SK-N-SH treated with all-trans-retinoic acid at 6 μM for 48 hours (cell line): ENCODE measurements around the gene ADAM8.

ENCODE experiments used
- ATAC-seq: fragments of 200-7000 bp; cut with Tn5 transposase; 3 replicates; pipeline ENCODE4 v1.9.1; 2020; ENCODE audit warnings: mild to moderate bottlenecking, moderate library complexity
- BACH2 ChIP-seq: fragments of 250-450 bp; sonication (Bioruptor Pico); IDR thresholded peaks from 2 replicates; pipeline ENCODE4 v1.9.0; 2021; ENCODE audit warnings: mild to moderate bottlenecking, borderline replicate concordance
- CSDC2 ChIP-seq: fragments of 250-450 bp; sonication (Bioruptor Pico); IDR thresholded peaks from 2 replicates; pipeline ENCODE4 v1.5.0; 2020; ENCODE audit warnings: mild to moderate bottlenecking, moderate library complexity
- ESRRG ChIP-seq: fragments of 250-450 bp; sonication (Bioruptor Pico); IDR thresholded peaks from 2 replicates; pipeline ENCODE4 v1.6.1; 2021; ENCODE audit warnings: mild to moderate bottlenecking
- GLIS3 ChIP-seq: fragments of 250-450 bp; sonication (Bioruptor Pico); IDR thresholded peaks from 2 replicates; pipeline ENCODE4 v1.5.0; 2020; ENCODE audit warnings: mild to moderate bottlenecking, moderate library complexity
- ISL1 ChIP-seq: fragments of 250-450 bp; sonication (Bioruptor Pico); IDR thresholded peaks from 2 replicates; pipeline ENCODE4 v2.1.2; 2022; ENCODE audit warnings: mild to moderate bottlenecking, moderate library complexity
- OSR1 ChIP-seq: fragments of 250-450 bp; sonication (Bioruptor Pico); IDR thresholded peaks from 2 replicates; pipeline ENCODE4 v1.8.0; 2022; ENCODE audit warnings: moderate library complexity, mild to moderate bottlenecking, inconsistent platforms
- PPARA ChIP-seq: fragments of 250-450 bp; sonication (Bioruptor Pico); IDR thresholded peaks from 2 replicates; pipeline ENCODE4 v1.5.0; 2020; ENCODE audit warnings: mild to moderate bottlenecking, borderline replicate concordance
- RARB ChIP-seq: fragments of 250-450 bp; sonication (Bioruptor Pico); IDR thresholded peaks from 2 replicates; pipeline ENCODE4 v1.8.0; 2021; ENCODE audit warnings: mild to moderate bottlenecking, moderate library complexity
- SNAI2 ChIP-seq: fragments of 250-450 bp; sonication (Bioruptor Pico); IDR thresholded peaks from 2 replicates; pipeline ENCODE4 v1.5.0; 2020; ENCODE audit warnings: mild to moderate bottlenecking, moderate library complexity
- TCF4 ChIP-seq: fragments of 250-450 bp; sonication (Bioruptor Pico); IDR thresholded peaks from 2 replicates; pipeline ENCODE4 v1.8.0; 2021; ENCODE audit warnings: mild to moderate bottlenecking, moderate library complexity, borderline replicate concordance
- TOX ChIP-seq: fragments of 250-450 bp; sonication (Bioruptor Pico); IDR thresholded peaks from 2 replicates; pipeline ENCODE4 v1.8.0; 2021; ENCODE audit warnings: mild to moderate bottlenecking, moderate library complexity, borderline replicate concordance
- ZC3H10 ChIP-seq: fragments of 250-450 bp; sonication (Bioruptor Pico); IDR thresholded peaks from 2 replicates; pipeline ENCODE4 v1.5.1; 2021; ENCODE audit warnings: mild to moderate bottlenecking, moderate library complexity
- ZFP3 ChIP-seq: fragments of 250-450 bp; sonication (Bioruptor Pico); IDR thresholded peaks from 2 replicates; pipeline ENCODE4 v1.5.0; 2020; ENCODE audit warnings: mild to moderate bottlenecking, moderate library complexity
- ZFP30 ChIP-seq: fragments of 450-650 bp; formaldehyde crosslinking; IDR thresholded peaks from 2 replicates; pipeline ENCODE4 v1.5.0; 2022; ENCODE audit warnings: mild to moderate bottlenecking, moderate library complexity
- ZNF565 ChIP-seq: fragments of 450-650 bp; formaldehyde crosslinking; conservative IDR thresholded peaks from 2 replicates; pipeline ENCODE4 v1.5.0; 2020; ENCODE audit warnings: low read depth, mild to moderate bottlenecking, moderate library complexity
- ZNF70 ChIP-seq: fragments of 450-650 bp; formaldehyde crosslinking; IDR thresholded peaks from 2 replicates; pipeline ENCODE4 v1.5.0; 2020; ENCODE audit warnings: mild to moderate bottlenecking, moderate library complexity
- ZNF8 ChIP-seq: fragments of 450-650 bp; formaldehyde crosslinking; IDR thresholded peaks from 2 replicates; pipeline ENCODE4 v1.5.0; 2020; ENCODE audit warnings: mild to moderate bottlenecking, moderate library complexity
- TF ChIP-seq, protein P1 (sequence below): fragments of 250-450 bp; sonication (Bioruptor Pico); IDR thresholded peaks from 2 replicates; pipeline ENCODE4 v1.5.1; 2021; ENCODE audit warnings: mild to moderate bottlenecking, moderate library complexity
- TF ChIP-seq, protein P2 (sequence below): fragments of 250-450 bp; sonication (Bioruptor Pico); IDR thresholded peaks from 2 replicates; pipeline ENCODE4 v1.8.0; 2021; ENCODE audit warnings: low read depth, mild to moderate bottlenecking, moderate library complexity, borderline replicate concordance
- TF ChIP-seq, protein P3 (sequence below): fragments of 250-450 bp; sonication (Bioruptor Pico); IDR thresholded peaks from 2 replicates; pipeline ENCODE4 v1.8.0; 2020; ENCODE audit warnings: mild to moderate bottlenecking, moderate library complexity, borderline replicate concordance
- TF ChIP-seq, protein P4 (sequence below): fragments of 250-450 bp; sonication (Bioruptor Pico); IDR thresholded peaks from 2 replicates; pipeline ENCODE4 v1.5.1; 2020; ENCODE audit warnings: low read depth, mild to moderate bottlenecking, moderate library complexity
- TF ChIP-seq, protein P5 (sequence below): fragments of 250-450 bp; sonication (Bioruptor Pico); IDR thresholded peaks from 2 replicates; pipeline ENCODE4 v1.5.0; 2020; ENCODE audit warnings: mild to moderate bottlenecking, moderate library complexity

ADAM8 gene

DNA sequence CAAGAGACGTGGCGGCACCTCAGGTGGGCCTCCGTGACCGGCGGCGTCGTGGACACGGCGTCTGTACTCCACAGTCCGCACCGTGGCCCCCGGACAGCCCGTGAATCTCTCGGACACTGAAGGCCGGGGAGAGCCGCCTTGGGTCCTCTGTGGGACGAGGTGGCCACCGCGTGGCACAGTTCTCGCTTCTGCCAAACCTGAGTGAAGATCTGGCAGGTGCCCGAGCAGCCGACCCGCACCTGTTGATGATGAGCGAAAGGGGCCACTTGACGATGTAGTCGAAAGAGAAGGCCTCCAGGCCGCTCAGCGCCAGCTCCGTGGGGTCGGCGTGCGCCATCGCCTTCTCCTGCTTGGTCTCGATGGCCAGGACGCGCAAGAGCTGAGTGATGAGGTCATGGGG, 8.5 kb upstream of the ADAM8 start (continued):
- TF ChIP-seq, protein P1, sequence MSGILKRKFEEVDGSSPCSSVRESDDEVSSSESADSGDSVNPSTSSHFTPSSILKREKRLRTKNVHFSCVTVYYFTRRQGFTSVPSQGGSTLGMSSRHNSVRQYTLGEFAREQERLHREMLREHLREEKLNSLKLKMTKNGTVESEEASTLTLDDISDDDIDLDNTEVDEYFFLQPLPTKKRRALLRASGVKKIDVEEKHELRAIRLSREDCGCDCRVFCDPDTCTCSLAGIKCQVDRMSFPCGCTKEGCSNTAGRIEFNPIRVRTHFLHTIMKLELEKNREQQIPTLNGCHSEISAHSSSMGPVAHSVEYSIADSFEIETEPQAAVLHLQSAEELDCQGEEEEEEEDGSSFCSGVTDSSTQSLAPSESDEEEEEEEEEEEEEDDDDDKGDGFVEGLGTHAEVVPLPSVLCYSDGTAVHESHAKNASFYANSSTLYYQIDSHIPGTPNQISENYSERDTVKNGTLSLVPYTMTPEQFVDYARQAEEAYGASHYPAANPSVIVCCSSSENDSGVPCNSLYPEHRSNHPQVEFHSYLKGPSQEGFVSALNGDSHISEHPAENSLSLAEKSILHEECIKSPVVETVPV, result no peak
- no peak for TF ChIP-seq ZNF565 (CRISPR knock-in tag)
- TF ChIP-seq ZNF8 (CRISPR knock-in tag), result no peak
- no peak for TF ChIP-seq ZFP30 (CRISPR knock-in tag)
- TF ChIP-seq ZC3H10 (CRISPR knock-in tag), result no peak
- TF ChIP-seq, protein P2, sequence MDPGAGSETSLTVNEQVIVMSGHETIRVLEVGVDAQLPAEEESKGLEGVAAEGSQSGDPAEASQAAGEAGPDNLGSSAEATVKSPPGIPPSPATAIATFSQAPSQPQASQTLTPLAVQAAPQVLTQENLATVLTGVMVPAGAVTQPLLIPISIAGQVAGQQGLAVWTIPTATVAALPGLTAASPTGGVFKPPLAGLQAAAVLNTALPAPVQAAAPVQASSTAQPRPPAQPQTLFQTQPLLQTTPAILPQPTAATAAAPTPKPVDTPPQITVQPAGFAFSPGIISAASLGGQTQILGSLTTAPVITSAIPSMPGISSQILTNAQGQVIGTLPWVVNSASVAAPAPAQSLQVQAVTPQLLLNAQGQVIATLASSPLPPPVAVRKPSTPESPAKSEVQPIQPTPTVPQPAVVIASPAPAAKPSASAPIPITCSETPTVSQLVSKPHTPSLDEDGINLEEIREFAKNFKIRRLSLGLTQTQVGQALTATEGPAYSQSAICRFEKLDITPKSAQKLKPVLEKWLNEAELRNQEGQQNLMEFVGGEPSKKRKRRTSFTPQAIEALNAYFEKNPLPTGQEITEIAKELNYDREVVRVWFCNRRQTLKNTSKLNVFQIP (CRISPR knock-in tag), result no peak
- TF ChIP-seq CSDC2 (CRISPR knock-in tag), result no peak
- TF ChIP-seq, all 23 proteins: peak for 0

DNA sequence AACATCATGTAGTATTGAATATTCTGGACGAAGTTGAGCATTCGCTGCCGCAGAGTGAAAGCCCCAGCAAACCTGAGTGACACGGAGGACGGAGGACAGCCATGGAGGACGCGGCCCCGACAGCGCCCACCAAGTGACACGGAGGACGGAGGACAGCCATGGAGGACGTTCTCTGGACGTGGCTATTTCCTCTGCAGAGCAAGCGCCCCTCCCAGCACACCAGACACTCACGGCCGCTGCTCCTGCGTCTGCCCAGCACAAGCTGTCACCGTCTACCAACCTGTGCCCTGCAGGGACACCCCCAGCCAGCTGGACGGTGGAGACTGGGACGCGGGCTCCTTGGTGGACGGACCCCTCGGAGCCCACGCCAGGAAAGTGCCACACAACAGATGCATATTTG, 7.3 kb upstream of the ADAM8 start:
- ATAC-seq, result no peak
- TF ChIP-seq RARB (CRISPR knock-in tag), result no peak
- no peak for TF ChIP-seq BACH2 (CRISPR knock-in tag)
- no peak for TF ChIP-seq ESRRG (CRISPR knock-in tag)
- no peak for TF ChIP-seq OSR1 (CRISPR knock-in tag)
- TF ChIP-seq ZFP3, result no peak
- TF ChIP-seq, protein P3, sequence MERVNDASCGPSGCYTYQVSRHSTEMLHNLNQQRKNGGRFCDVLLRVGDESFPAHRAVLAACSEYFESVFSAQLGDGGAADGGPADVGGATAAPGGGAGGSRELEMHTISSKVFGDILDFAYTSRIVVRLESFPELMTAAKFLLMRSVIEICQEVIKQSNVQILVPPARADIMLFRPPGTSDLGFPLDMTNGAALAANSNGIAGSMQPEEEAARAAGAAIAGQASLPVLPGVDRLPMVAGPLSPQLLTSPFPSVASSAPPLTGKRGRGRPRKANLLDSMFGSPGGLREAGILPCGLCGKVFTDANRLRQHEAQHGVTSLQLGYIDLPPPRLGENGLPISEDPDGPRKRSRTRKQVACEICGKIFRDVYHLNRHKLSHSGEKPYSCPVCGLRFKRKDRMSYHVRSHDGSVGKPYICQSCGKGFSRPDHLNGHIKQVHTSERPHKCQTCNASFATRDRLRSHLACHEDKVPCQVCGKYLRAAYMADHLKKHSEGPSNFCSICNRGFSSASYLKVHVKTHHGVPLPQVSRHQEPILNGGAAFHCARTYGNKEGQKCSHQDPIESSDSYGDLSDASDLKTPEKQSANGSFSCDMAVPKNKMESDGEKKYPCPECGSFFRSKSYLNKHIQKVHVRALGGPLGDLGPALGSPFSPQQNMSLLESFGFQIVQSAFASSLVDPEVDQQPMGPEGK, result no peak
- TF ChIP-seq PPARA (CRISPR knock-in tag), result no peak
- TF ChIP-seq TOX (CRISPR knock-in tag), result no peak
- TF ChIP-seq CSDC2 (CRISPR knock-in tag), result no peak
- no peak for TF ChIP-seq ZNF8 (CRISPR knock-in tag)
- TF ChIP-seq SNAI2, result no peak
- TF ChIP-seq, protein P2 (CRISPR knock-in tag), result no peak
- TF ChIP-seq, protein P4, sequence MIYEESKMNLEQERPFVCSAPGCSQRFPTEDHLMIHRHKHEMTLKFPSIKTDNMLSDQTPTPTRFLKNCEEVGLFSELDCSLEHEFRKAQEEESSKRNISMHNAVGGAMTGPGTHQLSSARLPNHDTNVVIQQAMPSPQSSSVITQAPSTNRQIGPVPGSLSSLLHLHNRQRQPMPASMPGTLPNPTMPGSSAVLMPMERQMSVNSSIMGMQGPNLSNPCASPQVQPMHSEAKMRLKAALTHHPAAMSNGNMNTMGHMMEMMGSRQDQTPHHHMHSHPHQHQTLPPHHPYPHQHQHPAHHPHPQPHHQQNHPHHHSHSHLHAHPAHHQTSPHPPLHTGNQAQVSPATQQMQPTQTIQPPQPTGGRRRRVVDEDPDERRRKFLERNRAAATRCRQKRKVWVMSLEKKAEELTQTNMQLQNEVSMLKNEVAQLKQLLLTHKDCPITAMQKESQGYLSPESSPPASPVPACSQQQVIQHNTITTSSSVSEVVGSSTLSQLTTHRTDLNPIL, result no peak
- no peak for TF ChIP-seq GLIS3
- no peak for TF ChIP-seq ZNF70 (CRISPR knock-in tag)
- TF ChIP-seq ISL1 (CRISPR knock-in tag), result no peak
- TF ChIP-seq, protein P1, result no peak
- TF ChIP-seq, all 23 proteins: peak for 0

DNA sequence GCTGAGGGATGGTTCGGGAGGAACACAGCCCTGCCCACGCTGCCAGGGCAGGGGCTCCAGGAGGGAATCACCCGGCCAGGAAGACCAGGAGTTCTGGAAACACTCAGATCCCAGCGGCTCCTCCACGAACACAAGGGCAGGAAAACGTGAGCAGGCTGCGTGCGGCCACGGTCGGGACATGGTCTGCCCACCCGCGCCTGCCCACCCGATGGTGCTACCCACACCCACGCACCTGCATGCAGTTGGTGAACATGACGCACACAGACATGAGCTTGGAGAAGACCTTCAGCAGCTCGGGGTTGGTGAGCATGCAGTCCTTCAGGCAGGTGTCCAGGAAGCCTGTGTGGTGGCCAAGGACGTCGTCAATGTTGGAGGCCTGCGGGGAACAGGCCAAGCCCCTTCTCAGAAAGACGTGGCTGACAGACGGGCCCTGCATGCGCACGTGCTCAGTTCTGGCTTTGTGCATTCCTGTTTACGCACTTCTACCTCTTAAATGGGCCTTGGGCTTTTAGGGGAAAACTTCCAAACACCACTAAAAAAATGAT, 6.2 kb upstream of the ADAM8 start:
- ATAC-seq, result no peak
- no peak for TF ChIP-seq ZNF8 (CRISPR knock-in tag)
- no peak for TF ChIP-seq SNAI2
- TF ChIP-seq PPARA (CRISPR knock-in tag), result no peak
- TF ChIP-seq, protein P5, sequence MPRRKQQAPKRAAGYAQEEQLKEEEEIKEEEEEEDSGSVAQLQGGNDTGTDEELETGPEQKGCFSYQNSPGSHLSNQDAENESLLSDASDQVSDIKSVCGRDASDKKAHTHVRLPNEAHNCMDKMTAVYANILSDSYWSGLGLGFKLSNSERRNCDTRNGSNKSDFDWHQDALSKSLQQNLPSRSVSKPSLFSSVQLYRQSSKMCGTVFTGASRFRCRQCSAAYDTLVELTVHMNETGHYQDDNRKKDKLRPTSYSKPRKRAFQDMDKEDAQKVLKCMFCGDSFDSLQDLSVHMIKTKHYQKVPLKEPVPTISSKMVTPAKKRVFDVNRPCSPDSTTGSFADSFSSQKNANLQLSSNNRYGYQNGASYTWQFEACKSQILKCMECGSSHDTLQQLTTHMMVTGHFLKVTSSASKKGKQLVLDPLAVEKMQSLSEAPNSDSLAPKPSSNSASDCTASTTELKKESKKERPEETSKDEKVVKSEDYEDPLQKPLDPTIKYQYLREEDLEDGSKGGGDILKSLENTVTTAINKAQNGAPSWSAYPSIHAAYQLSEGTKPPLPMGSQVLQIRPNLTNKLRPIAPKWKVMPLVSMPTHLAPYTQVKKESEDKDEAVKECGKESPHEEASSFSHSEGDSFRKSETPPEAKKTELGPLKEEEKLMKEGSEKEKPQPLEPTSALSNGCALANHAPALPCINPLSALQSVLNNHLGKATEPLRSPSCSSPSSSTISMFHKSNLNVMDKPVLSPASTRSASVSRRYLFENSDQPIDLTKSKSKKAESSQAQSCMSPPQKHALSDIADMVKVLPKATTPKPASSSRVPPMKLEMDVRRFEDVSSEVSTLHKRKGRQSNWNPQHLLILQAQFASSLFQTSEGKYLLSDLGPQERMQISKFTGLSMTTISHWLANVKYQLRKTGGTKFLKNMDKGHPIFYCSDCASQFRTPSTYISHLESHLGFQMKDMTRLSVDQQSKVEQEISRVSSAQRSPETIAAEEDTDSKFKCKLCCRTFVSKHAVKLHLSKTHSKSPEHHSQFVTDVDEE (CRISPR knock-in tag), result no peak
- TF ChIP-seq ZNF70 (CRISPR knock-in tag), result no peak
- TF ChIP-seq ZNF565 (CRISPR knock-in tag), result no peak
- TF ChIP-seq, protein P2 (CRISPR knock-in tag), result no peak
- TF ChIP-seq OSR1 (CRISPR knock-in tag), result no peak
- no peak for TF ChIP-seq GLIS3
- TF ChIP-seq TCF4 (CRISPR knock-in tag), result no peak
